HG03575 (cell line): Measurements from ENCODE around the gene MSH5.

Experiments
- ATAC-seq: cut with Tn5 transposase; IDR thresholded peaks from one replicate; pipeline ENCODE4 v1.9.1; 2021; ENCODE audit not compliant: unreplicated experiment, insufficient number of reproducible peaks, low FRiP score; ENCODE audit errors: extremely low read depth

Gene MSH5

GRCh38 chr6:31741815-31742214 is 2.0 kb downstream of the MSH5 start:
- ATAC-seq = no peak

- ATAC-seq = no peak
Observed at GRCh38 chr6:31742894-31743293, 3.1 kb downstream of the MSH5 start.

GRCh38 chr6:31744422-31744821 is 4.6 kb downstream of the MSH5 start:
- ATAC-seq = no peak

GRCh38 chr6:31749301-31750036 is 9.7 kb downstream of the MSH5 start:
- no peak for ATAC-seq

GRCh38 chr6:31750411-31751022 is 10.7 kb downstream of the MSH5 start:
- no peak for ATAC-seq

GRCh38 chr6:31752739-31753319 is 13.0 kb downstream of the MSH5 start:
- ATAC-seq = no peak

- no peak for ATAC-seq
Observed at GRCh38 chr6:31758281-31758680, 18.5 kb downstream of the MSH5 start.

GRCh38 chr6:31760790-31761189 is 21.0 kb downstream of the MSH5 start:
- ATAC-seq = no peak

- no peak for ATAC-seq
Observed at GRCh38 chr6:31761343-31761742, 21.5 kb downstream of the MSH5 start.

GRCh38 chr6:31762356-31762755 is 22.6 kb downstream of the MSH5 start, which contains the start of gene SAPCD1:
Gene SAPCD1, plus strand, starts transcription at chr6:31762656. Its CDS starts 399 bp downstream, at chr6:31763055.
- no peak for ATAC-seq

GRCh38 chr6:31762878-31763618 is 23.2 kb downstream of the MSH5 start:
- ATAC-seq = no peak

- ATAC-seq = no peak
Observed at GRCh38 chr6:31763619-31763940, 23.8 kb downstream of the MSH5 start.

- ATAC-seq = no peak
Observed at GRCh38 chr6:31764198-31764597, 24.4 kb downstream of the MSH5 start.

- no peak for ATAC-seq
Observed at GRCh38 chr6:31765559-31765909, 25.7 kb downstream of the MSH5 start.

- no peak for ATAC-seq
Observed at GRCh38 chr6:31765910-31766794, 26.3 kb downstream of the MSH5 start.

- ATAC-seq = no peak
Observed at GRCh38 chr6:31767096-31767645, 27.4 kb downstream of the MSH5 start.

- no peak for ATAC-seq
Observed at GRCh38 chr6:31768363-31769257, 28.8 kb downstream of the MSH5 start.
